Lower leg skin (tissue), 3 donors: ENCODE results near the gene RUFY1.

Experiments
- POLR2A ChIP-seq, 2 donors: fragments of 450-650 bp; IDR thresholded peaks; one replicate each; pipeline ENCODE4 v1.6.1; 2016 to 2017; ENCODE audit warnings: antibody characterized with exemption in 2 of 2, mild to moderate bottlenecking in 1 of 2, moderate library complexity in 1 of 2
- TF ChIP-seq, protein P1 (sequence below), 3 donors: fragments of 450-650 bp; IDR thresholded peaks; one replicate each; pipeline ENCODE4 v1.5.1; 2016; ENCODE audit warnings: antibody characterized with exemption in 3 of 3, mild to moderate bottlenecking in 3 of 3, moderate library complexity in 2 of 3

DNA sequence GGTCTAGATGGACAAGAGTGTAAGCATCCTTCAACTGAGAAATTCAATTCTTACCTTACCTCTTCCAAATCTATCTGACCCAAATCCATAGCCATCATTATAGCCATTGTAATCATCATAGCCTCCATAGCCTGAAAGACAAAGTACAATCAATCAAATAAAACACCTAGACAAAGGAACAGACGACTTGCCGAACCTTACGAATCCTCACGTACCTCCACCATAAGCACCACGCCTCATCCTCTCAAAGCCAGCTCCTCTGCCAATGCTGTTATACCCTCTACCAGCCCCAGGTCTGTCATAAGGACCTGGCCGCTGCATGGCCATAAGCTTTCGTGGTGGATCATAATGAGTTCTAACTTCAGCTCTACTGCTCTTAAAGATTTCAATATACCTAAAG is 67.6 kb downstream of the RUFY1 start:
- no peak for TF ChIP-seq POLR2A (IDR thresholded peaks at IDR 0.05)
- TF ChIP-seq, protein P1, sequence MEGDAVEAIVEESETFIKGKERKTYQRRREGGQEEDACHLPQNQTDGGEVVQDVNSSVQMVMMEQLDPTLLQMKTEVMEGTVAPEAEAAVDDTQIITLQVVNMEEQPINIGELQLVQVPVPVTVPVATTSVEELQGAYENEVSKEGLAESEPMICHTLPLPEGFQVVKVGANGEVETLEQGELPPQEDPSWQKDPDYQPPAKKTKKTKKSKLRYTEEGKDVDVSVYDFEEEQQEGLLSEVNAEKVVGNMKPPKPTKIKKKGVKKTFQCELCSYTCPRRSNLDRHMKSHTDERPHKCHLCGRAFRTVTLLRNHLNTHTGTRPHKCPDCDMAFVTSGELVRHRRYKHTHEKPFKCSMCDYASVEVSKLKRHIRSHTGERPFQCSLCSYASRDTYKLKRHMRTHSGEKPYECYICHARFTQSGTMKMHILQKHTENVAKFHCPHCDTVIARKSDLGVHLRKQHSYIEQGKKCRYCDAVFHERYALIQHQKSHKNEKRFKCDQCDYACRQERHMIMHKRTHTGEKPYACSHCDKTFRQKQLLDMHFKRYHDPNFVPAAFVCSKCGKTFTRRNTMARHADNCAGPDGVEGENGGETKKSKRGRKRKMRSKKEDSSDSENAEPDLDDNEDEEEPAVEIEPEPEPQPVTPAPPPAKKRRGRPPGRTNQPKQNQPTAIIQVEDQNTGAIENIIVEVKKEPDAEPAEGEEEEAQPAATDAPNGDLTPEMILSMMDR (IDR thresholded peaks at IDR 0.05) = no peak
